ENCODE data around the gene CDKN1C.
A peak's percentile ranks its signal among the peaks of the same experiment; 100 is the strongest.

Gene CDKN1C

GRCh38 chr11:2846056-2846455, 39.5 kb downstream of the CDKN1C start (continued):
- no peak for TF ChIP-seq ZNF426 (tag by site-specific recombination; IDR thresholded peaks at IDR 0.05)
- TF ChIP-seq ZNF830 (tag by site-specific recombination; IDR thresholded peaks at IDR 0.05; ENCODE audit: low read depth) = no peak
- no peak for TF ChIP-seq TCF7L2 (IDR thresholded peaks at IDR 0.05; ENCODE audit: borderline replicate concordance, low read depth, low read length)
- TF ChIP-seq, protein P1, sequence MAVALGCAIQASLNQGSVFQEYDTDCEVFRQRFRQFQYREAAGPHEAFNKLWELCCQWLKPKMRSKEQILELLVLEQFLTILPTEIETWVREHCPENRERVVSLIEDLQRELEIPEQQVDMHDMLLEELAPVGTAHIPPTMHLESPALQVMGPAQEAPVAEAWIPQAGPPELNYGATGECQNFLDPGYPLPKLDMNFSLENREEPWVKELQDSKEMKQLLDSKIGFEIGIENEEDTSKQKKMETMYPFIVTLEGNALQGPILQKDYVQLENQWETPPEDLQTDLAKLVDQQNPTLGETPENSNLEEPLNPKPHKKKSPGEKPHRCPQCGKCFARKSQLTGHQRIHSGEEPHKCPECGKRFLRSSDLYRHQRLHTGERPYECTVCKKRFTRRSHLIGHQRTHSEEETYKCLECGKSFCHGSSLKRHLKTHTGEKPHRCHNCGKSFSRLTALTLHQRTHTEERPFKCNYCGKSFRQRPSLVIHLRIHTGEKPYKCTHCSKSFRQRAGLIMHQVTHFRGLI (tag by site-specific recombination; IDR thresholded peaks at IDR 0.05) = no peak
- TF ChIP-seq ZNF701 (tag by site-specific recombination; IDR thresholded peaks at IDR 0.05) = no peak
- TF ChIP-seq ZNF157 (tag by site-specific recombination; IDR thresholded peaks at IDR 0.05) = no peak

GRCh38 chr11:2844996-2845395, 40.6 kb downstream of the CDKN1C start:
- Histone ChIP-seq H3K4me1 (ENCODE audit: control insufficient read depth, insufficient read depth, low read length) (no peaks in the 10 kb centered on the region), H3K27ac (ENCODE audit: extremely low read depth, low read depth, low read length) (no peak overlapping the region), H3K36me3 (ENCODE audit: control insufficient read depth in 2 of 2, insufficient read depth in 1 of 2, low read length in 2 of 2) (no peaks in the 10 kb centered on the region), H3K9me3 (ENCODE audit: control insufficient read depth, insufficient read depth, low read depth, low read length) (no peaks in the 10 kb centered on the region), H3K4me3 (ENCODE audit: low read depth, low read length) (no peak overlapping the region)
- POLR2A ChIA-PET = no interaction called here
- CTCF ChIA-PET = interaction anchor here (0.7 kb wide), 1 partner anchor 40 kb away, joined by 3 read pairs; no protein-coding TSS in a partner anchor
- TF ChIP-seq ZNF16 (tag by site-specific recombination; IDR thresholded peaks at IDR 0.05; ENCODE audit: low read depth) (no peak), ZNF121 (tag by site-specific recombination; IDR thresholded peaks at IDR 0.05) (no peak), ZNF692 (tag by site-specific recombination; IDR thresholded peaks at IDR 0.05) (no peak), ZBTB8A (tag by site-specific recombination; IDR thresholded peaks at IDR 0.05) (no peak)
- TF ChIP-seq, protein P2, sequence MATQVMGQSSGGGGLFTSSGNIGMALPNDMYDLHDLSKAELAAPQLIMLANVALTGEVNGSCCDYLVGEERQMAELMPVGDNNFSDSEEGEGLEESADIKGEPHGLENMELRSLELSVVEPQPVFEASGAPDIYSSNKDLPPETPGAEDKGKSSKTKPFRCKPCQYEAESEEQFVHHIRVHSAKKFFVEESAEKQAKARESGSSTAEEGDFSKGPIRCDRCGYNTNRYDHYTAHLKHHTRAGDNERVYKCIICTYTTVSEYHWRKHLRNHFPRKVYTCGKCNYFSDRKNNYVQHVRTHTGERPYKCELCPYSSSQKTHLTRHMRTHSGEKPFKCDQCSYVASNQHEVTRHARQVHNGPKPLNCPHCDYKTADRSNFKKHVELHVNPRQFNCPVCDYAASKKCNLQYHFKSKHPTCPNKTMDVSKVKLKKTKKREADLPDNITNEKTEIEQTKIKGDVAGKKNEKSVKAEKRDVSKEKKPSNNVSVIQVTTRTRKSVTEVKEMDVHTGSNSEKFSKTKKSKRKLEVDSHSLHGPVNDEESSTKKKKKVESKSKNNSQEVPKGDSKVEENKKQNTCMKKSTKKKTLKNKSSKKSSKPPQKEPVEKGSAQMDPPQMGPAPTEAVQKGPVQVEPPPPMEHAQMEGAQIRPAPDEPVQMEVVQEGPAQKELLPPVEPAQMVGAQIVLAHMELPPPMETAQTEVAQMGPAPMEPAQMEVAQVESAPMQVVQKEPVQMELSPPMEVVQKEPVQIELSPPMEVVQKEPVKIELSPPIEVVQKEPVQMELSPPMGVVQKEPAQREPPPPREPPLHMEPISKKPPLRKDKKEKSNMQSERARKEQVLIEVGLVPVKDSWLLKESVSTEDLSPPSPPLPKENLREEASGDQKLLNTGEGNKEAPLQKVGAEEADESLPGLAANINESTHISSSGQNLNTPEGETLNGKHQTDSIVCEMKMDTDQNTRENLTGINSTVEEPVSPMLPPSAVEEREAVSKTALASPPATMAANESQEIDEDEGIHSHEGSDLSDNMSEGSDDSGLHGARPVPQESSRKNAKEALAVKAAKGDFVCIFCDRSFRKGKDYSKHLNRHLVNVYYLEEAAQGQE (tag by site-specific recombination; IDR thresholded peaks at IDR 0.05) = no peak

- Histone ChIP-seq H3K4me3 (ENCODE audit: low read depth, low read length) (no peak overlapping the region), H3K36me3 (ENCODE audit: control insufficient read depth in 2 of 2, insufficient read depth in 1 of 2, low read length in 2 of 2) (no peaks in the 10 kb centered on the region), H3K27ac (ENCODE audit: extremely low read depth, low read depth, low read length) (no peak overlapping the region), H3K9me3 (ENCODE audit: control insufficient read depth, insufficient read depth, low read depth, low read length) (no peaks in the 10 kb centered on the region), H3K4me1 (ENCODE audit: control insufficient read depth, insufficient read depth, low read length) (no peaks in the 10 kb centered on the region)
- CTCF ChIA-PET = interaction anchor here (0.7 kb wide), 1 partner anchor 40 kb away, joined by 3 read pairs; no protein-coding TSS in a partner anchor
- TF ChIP-seq ZIC2 (tag by site-specific recombination; IDR thresholded peaks at IDR 0.05) (peak; percentile 66), SCRT2 (tag by site-specific recombination; IDR thresholded peaks at IDR 0.05) (peak; percentile 84), ZNF362 (tag by site-specific recombination; IDR thresholded peaks at IDR 0.05) (no peak)
- POLR2A ChIA-PET = no interaction called here
Observed at GRCh38 chr11:2844116-2844842, 41.3 kb downstream of the CDKN1C start.
